GM12878 (cell line): Measurements from ENCODE around the gene FAM120B. TPM values are rescaled to one million over a fixed set of nuclear protein-coding genes. Genes with fewer than 3 reads are reported as not detected.

ENCODE experiments used
- ATAC-seq: fragments of 200-7000 bp; cut with Tn5 transposase; 3 replicates; pipeline ENCODE4 v1.9.1; 2020; ENCODE audit warnings: mild to moderate bottlenecking, moderate library complexity
- BruUV-seq: library from RNA; stranded (reverse); fragments of 400-500 nt; replicated peaks from 2 replicates; lab custom pipeline; 2021; lab: Mats Ljungman, UMichigan
- CTCF ChIA-PET: fragments of 300-600 bp; sonication (Branson Sonifier 250); formaldehyde crosslinking; extraction: SDS; loops from one replicate; lab custom pipeline; 2021; ENCODE audit warnings: inconsistent platforms; lab: Yijun Ruan, JAX
- POLR2A ChIA-PET: fragments of 350-600 bp; formaldehyde crosslinking; extraction: SDS; loops from one replicate; lab custom pipeline; 2021; ENCODE audit warnings: inconsistent platforms; lab: Charles Lee
- RAD21 ChIA-PET: fragments of 300-600 bp; sonication (Branson Sonifier 250); formaldehyde crosslinking; loops from one replicate; lab custom pipeline; 2023; ENCODE audit warnings: antibody characterized with exemption; ENCODE audit not compliant: unreplicated experiment; lab: Charles Lee
- SMC1A ChIA-PET: fragments of 300-600 bp; sonication (Branson Sonifier 250); formaldehyde crosslinking; loops from one replicate; lab custom pipeline; 2023; ENCODE audit not compliant: unreplicated experiment, uncharacterized antibody; lab: Charles Lee
- DNase-seq: peaks from one replicate; pipeline ENCODE4 v3.0.0-alpha.2; 2011; ENCODE audit warnings: low read depth, low spot score
- FAIRE-seq: peaks from 3 replicates; lab custom pipeline; 2011; peaks lifted over from hg19 to GRCh38; lab: Jason Lieb, UNC
- H2AFZ ChIP-seq: 2 replicates; pipeline ENCODE4 v1.6.0; 2011; ENCODE audit warnings: low read depth, low read length, control low read depth; ENCODE audit not compliant: control insufficient read depth
- H3K27ac ChIP-seq: 2 replicates; pipeline ENCODE4 v1.5.1; 2011; ENCODE audit warnings: control low read depth; ENCODE audit not compliant: control insufficient read depth, insufficient read depth
- H3K27me3 ChIP-seq, 2 experiments: replicated peaks in 1 of 2; 2 replicates each; pipeline versions ENCODE4 v1.6.0 to v1.6.1; 2011; ENCODE audit warnings: low read length in 1 of 2; ENCODE audit not compliant: control insufficient read depth in 2 of 2, insufficient read depth in 2 of 2
- H3K36me3 ChIP-seq, 2 experiments: 2 replicates each; pipeline ENCODE4 v1.5.1; 2011; ENCODE audit warnings: low read length in 1 of 2; ENCODE audit not compliant: control insufficient read depth in 2 of 2, insufficient read depth in 2 of 2
- H3K4me1 ChIP-seq: 2 replicates; pipeline ENCODE4 v1.6.1; 2011; ENCODE audit warnings: mild to moderate bottlenecking, low read length, moderate library complexity, mixed read lengths; ENCODE audit not compliant: control insufficient read depth, insufficient read depth
- H3K4me2 ChIP-seq: 2 replicates; pipeline ENCODE4 v1.6.0; 2011; ENCODE audit warnings: control low read depth; ENCODE audit not compliant: control insufficient read depth, insufficient read depth
- H3K4me3 ChIP-seq: fragments of 200-600 bp; sonication (generic); 2 replicates; pipeline ENCODE4 v1.5.1; 2016
- H3K79me2 ChIP-seq: 2 replicates; pipeline ENCODE4 v1.6.0; 2011; ENCODE audit warnings: low read length; ENCODE audit not compliant: control insufficient read depth, insufficient read depth
- H3K9ac ChIP-seq: 2 replicates; pipeline ENCODE4 v1.8.0; 2011; ENCODE audit warnings: low read length, control low read depth, mixed read lengths; ENCODE audit not compliant: control insufficient read depth, insufficient read depth
- H3K9me3 ChIP-seq: replicated peaks from 3 replicates; pipeline ENCODE4 v1.5.1; 2011; ENCODE audit warnings: mild to moderate bottlenecking, low read length; ENCODE audit not compliant: control insufficient read depth, insufficient read depth
- H4K20me1 ChIP-seq: 2 replicates; pipeline ENCODE4 v1.6.0; 2011; ENCODE audit not compliant: control insufficient read depth, insufficient read depth
- IKZF1 ChIP-seq: fragments of 450-650 bp; conservative IDR thresholded peaks from 2 replicates; pipeline ENCODE4 v1.6.1; 2017; ENCODE audit warnings: antibody characterized with exemption, mild to moderate bottlenecking
- RAD51 ChIP-seq: fragments of 450-650 bp; IDR thresholded peaks from 2 replicates; pipeline ENCODE4 v1.6.1; 2016; ENCODE audit warnings: moderate library complexity, mild to moderate bottlenecking, inconsistent platforms
- RCOR1 ChIP-seq: conservative IDR thresholded peaks from 2 replicates; pipeline ENCODE4 v1.6.1; 2012; ENCODE audit warnings: low read depth, low read length, improper control_type of control experiment
- SRF ChIP-seq, 2 experiments: IDR thresholded peaks; 2 replicates each; pipeline ENCODE4 v1.6.1; 2011; ENCODE audit warnings: low read depth in 2 of 2, low read length in 2 of 2, mild to moderate bottlenecking in 1 of 2, moderate library complexity in 1 of 2
- WGBS: methylation state at CpG from one replicate; pipeline ENCODE4 v1.1.6; 2016; ENCODE audit warnings: low lambda C conversion rate; ENCODE audit not compliant: insufficient replicate concordance, insufficient coverage; ENCODE audit errors: missing lambda C conversion rate; 5-methylcytosine and 5-hydroxymethylcytosine counted together
- in situ Hi-C: fragments of 300-500 bp; cut with MboI; formaldehyde crosslinking; loops from 9 replicates; pipeline ENCODE4 v1.14.3; 2018; ENCODE audit warnings: mixed read lengths
- intact Hi-C: fragments of 100-400 bp; cut with micrococcal nuclease; formaldehyde crosslinking; loops from one replicate; pipeline ENCODE4 v1.14.2; 2022; ENCODE audit not compliant: unreplicated experiment
- polyA plus RNA-seq, 11 experiments: library from polyadenylated mRNA; depleted of rRNA in 4 of 11; unstranded in 6 of 11; stranded (reverse) in 5 of 11; fragments of >200 nt; fragmentation: Nextera tagmentation in 4 of 11; fragmentation: Illumina TruSeq in 1 of 11; extraction: Ambion mirVana in 4 of 11; extraction: Trizol in 1 of 11; gene quantifications; 1 replicate in 1 of 11; 2 replicates in 10 of 11; pipeline versions ENCODE4 v1.2.1 to v1.2.3, GENCODE V29; 2011 to 2016; ENCODE audit warnings: inconsistent platforms in 2 of 11, missing spikeins in 2 of 11, low read depth in 1 of 11
- total RNA-seq, 4 experiments: library from RNA; depleted of rRNA in 3 of 4; stranded (reverse); fragments of >200 nt in 3 of 4; fragmentation: Illumina TruSeq in 1 of 4; extraction: Trizol in 1 of 4; gene quantifications; 2 replicates each; pipeline versions ENCODE4 v1.2.1 to v1.2.3, GENCODE V29; 2013 to 2021
- TF ChIP-seq, protein P1 (sequence below): fragments of 150-350 bp; IDR thresholded peaks from 2 replicates; pipeline ENCODE4 v1.6.1; 2016; ENCODE audit warnings: low read depth, low read length

The FAM120B gene
- total and polyA plus RNA-seq, 10 of the 15 experiments (the other 5 are each of a cell fraction or from before 2014, with no cell fraction given), result 3.3 to 21.6 (median 15.3) TPM

DNA sequence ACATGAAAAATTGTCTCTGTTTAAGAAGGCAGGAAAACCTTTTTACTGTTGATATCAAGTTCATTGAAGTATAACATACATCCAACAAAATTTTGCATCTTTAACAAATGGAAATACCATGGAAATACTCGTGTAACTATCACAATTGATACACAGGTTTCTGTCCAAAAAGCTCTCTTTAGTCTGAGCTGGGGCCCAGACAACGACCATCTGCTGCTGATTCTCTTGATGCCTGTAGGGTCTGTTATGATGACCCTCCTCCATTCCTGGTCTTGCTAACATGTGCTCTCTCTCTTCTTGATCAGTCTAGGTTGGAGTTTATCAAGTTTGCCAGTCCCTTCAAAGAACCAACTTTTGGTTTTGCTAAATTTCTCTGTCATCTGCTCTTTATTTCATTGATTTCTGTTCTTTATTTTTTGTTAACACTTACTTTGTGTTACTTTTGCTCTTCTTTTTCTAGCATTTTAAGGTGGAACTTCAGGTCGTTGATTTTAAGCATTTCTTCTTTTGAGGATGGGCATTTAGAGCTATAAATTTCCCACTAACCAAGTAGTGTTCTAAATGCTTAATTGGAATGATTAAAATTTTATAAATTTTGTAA, 129.8 kb downstream of the FAM120B start:
- H3K9me3 ChIP-seq, result no peaks in the 10 kb centered on the region; the same call in 2 of the 3 replicates
- no peak overlapping the region for H3K4me3 ChIP-seq
- FAIRE-seq (no peak), DNase-seq (no peak), ATAC-seq (no peak)
- WGBS, result 20% methylated on average over 3 of the region's 3 CpGs
- SMC1A ChIA-PET, result interaction anchor here (1.0 kb wide), 1 partner anchor 15 kb away, joined by 3 read pairs; no protein-coding TSS in a partner anchor
- POLR2A ChIA-PET, result no interaction called here
- RAD21 ChIA-PET, result no interaction called here
- H2AFZ ChIP-seq, result no peak overlapping the region
- no TSS peak for BruUV-seq
- H3K27ac ChIP-seq, result no peak overlapping the region
- H3K79me2 ChIP-seq, result no peaks in the 10 kb centered on the region
- TF ChIP-seq SRF (IDR thresholded peaks at IDR 0.05; ENCODE audit: low read depth in 2 of 2, low read length in 2 of 2) (no peak), IKZF1 (no peak), RAD51 (no peak), RCOR1 (no peak)
- TF ChIP-seq, protein P1, sequence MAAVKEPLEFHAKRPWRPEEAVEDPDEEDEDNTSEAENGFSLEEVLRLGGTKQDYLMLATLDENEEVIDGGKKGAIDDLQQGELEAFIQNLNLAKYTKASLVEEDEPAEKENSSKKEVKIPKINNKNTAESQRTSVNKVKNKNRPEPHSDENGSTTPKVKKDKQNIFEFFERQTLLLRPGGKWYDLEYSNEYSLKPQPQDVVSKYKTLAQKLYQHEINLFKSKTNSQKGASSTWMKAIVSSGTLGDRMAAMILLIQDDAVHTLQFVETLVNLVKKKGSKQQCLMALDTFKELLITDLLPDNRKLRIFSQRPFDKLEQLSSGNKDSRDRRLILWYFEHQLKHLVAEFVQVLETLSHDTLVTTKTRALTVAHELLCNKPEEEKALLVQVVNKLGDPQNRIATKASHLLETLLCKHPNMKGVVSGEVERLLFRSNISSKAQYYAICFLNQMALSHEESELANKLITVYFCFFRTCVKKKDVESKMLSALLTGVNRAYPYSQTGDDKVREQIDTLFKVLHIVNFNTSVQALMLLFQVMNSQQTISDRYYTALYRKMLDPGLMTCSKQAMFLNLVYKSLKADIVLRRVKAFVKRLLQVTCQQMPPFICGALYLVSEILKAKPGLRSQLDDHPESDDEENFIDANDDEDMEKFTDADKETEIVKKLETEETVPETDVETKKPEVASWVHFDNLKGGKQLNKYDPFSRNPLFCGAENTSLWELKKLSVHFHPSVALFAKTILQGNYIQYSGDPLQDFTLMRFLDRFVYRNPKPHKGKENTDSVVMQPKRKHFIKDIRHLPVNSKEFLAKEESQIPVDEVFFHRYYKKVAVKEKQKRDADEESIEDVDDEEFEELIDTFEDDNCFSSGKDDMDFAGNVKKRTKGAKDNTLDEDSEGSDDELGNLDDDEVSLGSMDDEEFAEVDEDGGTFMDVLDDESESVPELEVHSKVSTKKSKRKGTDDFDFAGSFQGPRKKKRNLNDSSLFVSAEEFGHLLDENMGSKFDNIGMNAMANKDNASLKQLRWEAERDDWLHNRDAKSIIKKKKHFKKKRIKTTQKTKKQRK, result no peak
- no peaks in the 10 kb centered on the region for H3K36me3 ChIP-seq
- H3K9ac ChIP-seq, result no peak overlapping the region
- H3K4me2 ChIP-seq, result no peak overlapping the region
- intact Hi-C loops, result no loop called here
- CTCF ChIA-PET, result no interaction called here
- in situ Hi-C loops, result no loop called here
- no peaks in the 10 kb centered on the region for H3K27me3 ChIP-seq
- H3K4me1 ChIP-seq, result no peaks in the 10 kb centered on the region; the same call in 1 of the 2 replicates
- H4K20me1 ChIP-seq, result no peaks in the 10 kb centered on the region
